Measurements from ENCODE around the gene FUS. TPM values are rescaled to one million over a fixed set of nuclear protein-coding genes. Genes with fewer than 3 reads are reported as not detected.

Gene FUS
- total RNA-seq, 2 experiments from 2014 or later: 552 to 581 TPM

DNA sequence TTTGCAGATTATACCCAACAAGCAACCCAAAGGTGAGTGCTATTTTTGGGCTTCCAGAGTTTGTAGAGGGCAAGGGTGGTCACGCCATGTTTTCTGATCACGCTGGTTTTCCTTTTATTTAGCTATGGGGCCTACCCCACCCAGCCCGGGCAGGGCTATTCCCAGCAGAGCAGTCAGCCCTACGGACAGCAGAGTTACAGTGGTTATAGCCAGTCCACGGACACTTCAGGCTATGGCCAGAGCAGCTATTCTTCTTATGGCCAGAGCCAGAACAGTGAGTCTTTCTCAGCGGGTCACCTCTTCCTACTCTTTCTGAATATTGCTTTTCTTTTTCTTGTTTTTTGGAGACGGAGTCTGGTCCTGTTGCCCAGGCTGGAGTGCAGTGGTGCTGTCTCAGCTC lies 2.5 kb downstream of the FUS start:
- H3K9me3 Mint-ChIP-seq: no peaks in the 10 kb centered on the region
- H3K27me3 Mint-ChIP-seq: no peaks in the 10 kb centered on the region
- H3K4me1 Mint-ChIP-seq: peaks cover 64% of the 10 kb centered on the region
- DNase-seq: no peak
- ChIA-PET CTCF (interaction anchor here (0.8 to 1.6 kb wide), 3 partner anchors 16 to 260 kb away, joined by 3 to 8 read pairs (median 3); partner anchors contain the start of genes ZNF668 and ZNF843), POLR2A (interaction anchor here (0.7 kb wide), 2 partner anchors 18 to 763 kb away, joined by 5 to 6 read pairs; no protein-coding TSS in a partner anchor)
- peak overlapping the region; percentile 89 for H3K4me3 Mint-ChIP-seq
- peaks cover 67% of the 10 kb centered on the region for H3K36me3 Mint-ChIP-seq (ENCODE audit: low read depth)
- H3K27ac Mint-ChIP-seq: peak overlapping the region; percentile 63

DNA sequence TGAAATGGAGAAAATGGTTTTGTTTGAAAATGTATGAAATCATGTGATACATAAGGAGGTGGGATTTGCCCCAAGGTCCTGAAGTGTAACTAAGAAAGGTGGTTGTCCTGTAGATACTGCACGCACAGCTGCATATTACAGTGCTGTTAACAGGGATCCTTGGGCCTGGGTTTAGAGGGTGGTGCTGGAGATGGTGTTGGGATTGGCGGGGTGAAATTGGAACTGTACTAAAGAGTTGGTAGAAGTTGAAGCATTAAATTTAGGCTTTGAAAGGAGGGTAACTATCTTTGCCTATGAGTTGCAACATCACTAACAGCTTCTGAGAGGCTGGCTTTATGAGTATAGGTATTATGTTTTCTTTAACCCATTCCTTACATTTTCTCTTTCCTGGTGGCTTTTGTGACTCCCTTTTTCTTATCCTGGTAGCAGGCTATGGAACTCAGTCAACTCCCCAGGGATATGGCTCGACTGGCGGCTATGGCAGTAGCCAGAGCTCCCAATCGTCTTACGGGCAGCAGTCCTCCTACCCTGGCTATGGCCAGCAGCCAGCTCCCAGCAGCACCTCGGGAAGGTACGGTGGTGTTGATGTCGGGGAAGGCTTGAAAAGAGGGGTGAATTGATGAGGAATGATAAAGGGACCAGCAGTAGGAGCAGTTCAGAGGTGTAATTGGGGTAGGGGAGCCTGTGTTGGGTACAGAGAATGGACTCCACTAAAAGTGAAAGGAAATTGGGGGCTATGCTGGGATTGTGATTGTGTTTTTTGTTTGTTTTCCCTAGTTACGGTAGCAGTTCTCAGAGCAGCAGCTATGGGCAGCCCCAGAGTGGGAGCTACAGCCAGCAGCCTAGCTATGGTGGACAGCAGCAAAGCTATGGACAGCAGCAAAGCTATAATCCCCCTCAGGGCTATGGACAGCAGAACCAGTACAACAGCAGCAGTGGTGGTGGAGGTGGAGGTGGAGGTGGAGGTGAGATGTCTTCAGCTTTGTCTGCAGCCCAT lies 3.8 kb downstream of the FUS start:
- Mint-ChIP-seq H3K27me3 (no peaks in the 10 kb centered on the region), H3K9me3 (no peaks in the 10 kb centered on the region), H3K4me3 (peak overlapping the region; percentile 89), H3K27ac (no peak overlapping the region), H3K4me1 (peaks cover 68% of the 10 kb centered on the region), H3K36me3 (ENCODE audit: low read depth) (peaks cover 80% of the 10 kb centered on the region)
- ChIA-PET CTCF (interaction anchor here (0.9 to 1.5 kb wide), 3 partner anchors 12 to 17 kb away, joined by 3 to 4 read pairs (median 4); no protein-coding TSS in a partner anchor), POLR2A (interaction anchor here (0.6 kb wide), 1 partner anchor 27 kb away, joined by 3 read pairs; no protein-coding TSS in a partner anchor)
- DNase-seq: no peak

GRCh38 chr16:31184888-31185287 lies 4.9 kb downstream of the FUS start:
- no peak for DNase-seq
- H3K4me3 Mint-ChIP-seq: peak overlapping the region; percentile 45
- no peaks in the 10 kb centered on the region for H3K9me3 Mint-ChIP-seq
- ChIA-PET POLR2A (no interaction called here), CTCF (interaction anchor here (1.5 kb wide), 1 partner anchor 10 kb away, joined by 4 read pairs; no protein-coding TSS in a partner anchor)
- H3K27ac Mint-ChIP-seq: peak overlapping the region; percentile 83
- H3K4me1 Mint-ChIP-seq: peaks cover 76% of the 10 kb centered on the region
- H3K36me3 Mint-ChIP-seq (ENCODE audit: low read depth): peaks cover 92% of the 10 kb centered on the region
- H3K27me3 Mint-ChIP-seq: no peaks in the 10 kb centered on the region

- CTCF ChIA-PET: interaction anchor here (1.5 kb wide), 1 partner anchor 10 kb away, joined by 4 read pairs; no protein-coding TSS in a partner anchor
- Mint-ChIP-seq H3K9me3 (no peaks in the 10 kb centered on the region), H3K27me3 (no peaks in the 10 kb centered on the region), H3K27ac (peak overlapping the region; percentile 83), H3K4me3 (peak overlapping the region; percentile 45), H3K4me1 (peaks cover 81% of the 10 kb centered on the region), H3K36me3 (ENCODE audit: low read depth) (peaks cover 96% of the 10 kb centered on the region)
- DNase-seq: no peak
- POLR2A ChIA-PET: no interaction called here
Measured at GRCh38 chr16:31185339-31185738, 5.4 kb downstream of the FUS start.

DNA sequence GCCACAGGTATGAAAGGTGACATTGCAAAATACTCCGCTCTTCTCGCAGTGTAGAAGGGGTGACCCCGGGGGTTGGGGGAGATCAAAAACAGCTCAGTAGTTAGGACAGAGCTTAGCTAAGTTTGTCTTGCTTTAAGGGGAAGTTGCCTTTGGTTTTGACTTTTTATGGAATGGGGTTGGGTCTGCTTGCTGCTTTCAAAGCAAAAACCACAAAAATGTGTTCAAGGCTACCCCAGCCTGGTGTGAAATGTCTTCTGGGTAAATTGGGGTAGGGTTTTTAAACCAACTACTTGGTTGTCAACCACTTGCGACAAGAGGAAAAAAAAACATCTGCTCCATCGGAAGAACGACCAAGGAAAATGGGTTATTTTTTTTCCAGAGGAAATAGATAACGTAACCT lies 6.2 kb downstream of the FUS start:
- POLR2A ChIA-PET: no interaction called here
- Mint-ChIP-seq H3K27me3 (no peaks in the 10 kb centered on the region), H3K36me3 (ENCODE audit: low read depth) (peaks cover 97% of the 10 kb centered on the region), H3K4me3 (peak overlapping the region; percentile 37), H3K9me3 (no peaks in the 10 kb centered on the region), H3K4me1 (peaks cover 86% of the 10 kb centered on the region), H3K27ac (peak overlapping the region; percentile 83)
- DNase-seq: peak; percentile 34
- CTCF ChIA-PET: interaction anchor here (2.4 kb wide), 1 partner anchor 12 kb away, joined by 8 read pairs; no protein-coding TSS in a partner anchor

- POLR2A ChIA-PET: no interaction called here
- H3K4me3 Mint-ChIP-seq: no peak overlapping the region
- H3K9me3 Mint-ChIP-seq: no peaks in the 10 kb centered on the region
- peak overlapping the region; percentile 16 for H3K27ac Mint-ChIP-seq
- DNase-seq: no peak
- H3K27me3 Mint-ChIP-seq: no peaks in the 10 kb centered on the region
- peaks cover 98% of the 10 kb centered on the region for H3K36me3 Mint-ChIP-seq (ENCODE audit: low read depth)
- CTCF ChIA-PET: interaction anchor here (0.8 to 2.4 kb wide), 3 partner anchors 11 to 256 kb away, joined by 3 to 8 read pairs (median 3); partner anchors contain the start of gene ZNF843
- H3K4me1 Mint-ChIP-seq: peaks cover 93% of the 10 kb centered on the region
Measured at GRCh38 chr16:31186930-31187807, 7.2 kb downstream of the FUS start.

DNA sequence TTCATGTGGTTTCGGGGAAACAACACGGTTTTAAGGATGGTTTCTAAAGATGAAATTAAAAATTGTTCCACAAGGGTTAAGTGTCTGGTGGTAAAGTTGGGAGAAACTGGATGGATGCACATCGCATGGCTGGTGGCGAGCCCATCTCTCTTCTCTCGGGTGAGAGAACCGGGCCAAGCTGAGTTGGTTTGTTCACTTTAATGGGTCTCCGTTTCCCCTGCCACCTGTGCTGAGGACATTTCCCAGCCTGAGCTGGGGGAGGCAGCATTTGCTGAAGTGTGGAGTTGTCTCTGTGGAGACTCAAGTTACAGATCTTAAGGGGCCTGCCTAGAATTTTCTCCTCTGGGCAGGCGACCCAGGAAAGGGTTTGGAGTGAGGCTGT lies 7.9 kb downstream of the FUS start:
- H3K4me3 Mint-ChIP-seq: no peak overlapping the region

GRCh38 chr16:31188450-31189411 lies 8.8 kb downstream of the FUS start:
- ChIA-PET POLR2A (interaction anchor here (1.4 to 1.5 kb wide), 2 partner anchors 8 to 9 kb away, joined by 4 to 6 read pairs; no protein-coding TSS in a partner anchor), CTCF (interaction anchor here (1.0 to 2.4 kb wide), 4 partner anchors 10 to 255 kb away, joined by 3 to 9 read pairs (median 6); no protein-coding TSS in a partner anchor)
- Mint-ChIP-seq H3K4me3 (no peak overlapping the region), H3K9me3 (no peaks in the 10 kb centered on the region), H3K36me3 (ENCODE audit: low read depth) (peaks cover 91% of the 10 kb centered on the region), H3K27me3 (no peaks in the 10 kb centered on the region), H3K27ac (peak overlapping the region; percentile 54), H3K4me1 (peaks cover 82% of the 10 kb centered on the region)
- DNase-seq: no peak

More for the DNA sequence above, 7.9 kb downstream of the FUS start:
- Mint-ChIP-seq H3K27me3 (no peaks in the 10 kb centered on the region), H3K27ac (no peak overlapping the region), H3K36me3 (ENCODE audit: low read depth) (peaks cover 93% of the 10 kb centered on the region), H3K4me1 (peaks cover 87% of the 10 kb centered on the region), H3K9me3 (no peaks in the 10 kb centered on the region)
- DNase-seq: no peak
- CTCF ChIA-PET: interaction anchor here (0.8 to 2.4 kb wide), 3 partner anchors 11 to 255 kb away, joined by 3 to 8 read pairs (median 3); partner anchors contain the start of gene ZNF843
- POLR2A ChIA-PET: no interaction called here

- peaks cover 93% of the 10 kb centered on the region for H3K36me3 Mint-ChIP-seq (ENCODE audit: low read depth)
- CTCF ChIA-PET: interaction anchor here (0.6 to 2.3 kb wide), 8 partner anchors 9 to 254 kb away, joined by 3 to 9 read pairs (median 4); partner anchors contain the start of gene FUS
Measured at GRCh38 chr16:31189412-31189778, 9.5 kb downstream of the FUS start.

DNA sequence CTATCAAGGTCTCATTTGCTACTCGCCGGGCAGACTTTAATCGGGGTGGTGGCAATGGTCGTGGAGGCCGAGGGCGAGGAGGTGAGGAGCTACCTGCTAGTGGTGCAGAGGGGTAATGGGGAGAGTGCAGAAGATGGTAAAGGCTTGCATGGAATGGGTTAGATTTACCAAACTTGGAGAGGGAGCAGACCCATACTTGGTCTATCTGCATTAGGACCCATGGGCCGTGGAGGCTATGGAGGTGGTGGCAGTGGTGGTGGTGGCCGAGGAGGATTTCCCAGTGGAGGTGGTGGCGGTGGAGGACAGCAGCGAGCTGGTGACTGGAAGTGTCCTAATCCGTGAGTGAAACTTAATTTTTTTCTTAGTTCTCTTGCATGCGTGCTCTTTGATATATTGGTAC lies 10.1 kb downstream of the FUS start:
- Mint-ChIP-seq H3K27me3 (no peaks in the 10 kb centered on the region), H3K9me3 (no peaks in the 10 kb centered on the region), H3K4me3 (no peak overlapping the region), H3K4me1 (peaks cover 76% of the 10 kb centered on the region), H3K27ac (peak overlapping the region; percentile 51), H3K36me3 (ENCODE audit: low read depth) (peaks cover 91% of the 10 kb centered on the region)
- no peak for DNase-seq
- ChIA-PET POLR2A (interaction anchor here (0.7 to 1.5 kb wide), 3 partner anchors 7 to 509 kb away, joined by 3 to 6 read pairs (median 4); no protein-coding TSS in a partner anchor), CTCF (interaction anchor here (0.6 to 2.3 kb wide), 9 partner anchors 8 to 253 kb away, joined by 3 to 9 read pairs (median 4); partner anchors contain the start of gene FUS)

More at GRCh38 chr16:31189412-31189778, 9.5 kb downstream of the FUS start:
- H3K27ac Mint-ChIP-seq: peak overlapping the region; percentile 3
- peaks cover 77% of the 10 kb centered on the region for H3K4me1 Mint-ChIP-seq
- DNase-seq: no peak
- no peaks in the 10 kb centered on the region for H3K9me3 Mint-ChIP-seq
- no peak overlapping the region for H3K4me3 Mint-ChIP-seq
- no peaks in the 10 kb centered on the region for H3K27me3 Mint-ChIP-seq
- POLR2A ChIA-PET: interaction anchor here (0.7 to 1.5 kb wide), 3 partner anchors 8 to 509 kb away, joined by 3 to 6 read pairs (median 4); no protein-coding TSS in a partner anchor

GRCh38 chr16:31190818-31191444 lies 11.0 kb downstream of the FUS start:
- no peaks in the 10 kb centered on the region for H3K27me3 Mint-ChIP-seq

More at GRCh38 chr16:31190818-31191444, 11.0 kb downstream of the FUS start:
- no peaks in the 10 kb centered on the region for H3K9me3 Mint-ChIP-seq
- no peak overlapping the region for H3K4me3 Mint-ChIP-seq
- DNase-seq: no peak
- H3K36me3 Mint-ChIP-seq (ENCODE audit: low read depth): peaks cover 87% of the 10 kb centered on the region
- CTCF ChIA-PET: interaction anchor here (1.1 to 2.3 kb wide), 3 partner anchors 10 to 187 kb away, joined by 4 to 8 read pairs (median 5); partner anchors contain the start of gene FUS
- peaks cover 69% of the 10 kb centered on the region for H3K4me1 Mint-ChIP-seq
- no peak overlapping the region for H3K27ac Mint-ChIP-seq
- POLR2A ChIA-PET: no interaction called here
